Measurements from ENCODE around the gene CBFA2T3.

CBFA2T3 gene

GRCh38 chr16:88905563-88905962 lies 71.4 kb downstream of the CBFA2T3 start:
- TF ChIP-seq CTCF (IDR thresholded peaks at IDR 0.05; ENCODE audit: low read depth, low read length) = no peak
- DNase-seq (ENCODE audit: extremely low read depth, low read depth) = no peak

- no peak for DNase-seq (ENCODE audit: extremely low read depth, low read depth)
- TF ChIP-seq CTCF (IDR thresholded peaks at IDR 0.05; ENCODE audit: low read depth, low read length) = no peak
Observed at GRCh38 chr16:88904676-88905365, 72.2 kb downstream of the CBFA2T3 start.

GRCh38 chr16:88903267-88903666 lies 73.7 kb downstream of the CBFA2T3 start:
- DNase-seq (ENCODE audit: extremely low read depth, low read depth) = no peak
- TF ChIP-seq CTCF (IDR thresholded peaks at IDR 0.05; ENCODE audit: low read depth, low read length) = no peak

GRCh38 chr16:88902744-88903143 lies 74.3 kb downstream of the CBFA2T3 start:
- TF ChIP-seq CTCF (IDR thresholded peaks at IDR 0.05; ENCODE audit: low read depth, low read length) = no peak
- no peak for DNase-seq (ENCODE audit: extremely low read depth, low read depth)

GRCh38 chr16:88901718-88902337 lies 75.2 kb downstream of the CBFA2T3 start:
- no peak for DNase-seq (ENCODE audit: extremely low read depth, low read depth)
- TF ChIP-seq CTCF (IDR thresholded peaks at IDR 0.05; ENCODE audit: low read depth, low read length) = no peak

GRCh38 chr16:88900662-88901052 lies 76.3 kb downstream of the CBFA2T3 start:
- DNase-seq (ENCODE audit: extremely low read depth, low read depth) = no peak
- no peak for TF ChIP-seq CTCF (IDR thresholded peaks at IDR 0.05; ENCODE audit: low read depth, low read length)

- TF ChIP-seq CTCF (IDR thresholded peaks at IDR 0.05; ENCODE audit: low read depth, low read length) = no peak
- no peak for DNase-seq (ENCODE audit: extremely low read depth, low read depth)
Observed at GRCh38 chr16:88899901-88900661, 76.9 kb downstream of the CBFA2T3 start.

Measured in AG09319 (cell line).